Neural cell (in vitro differentiated cells): ENCODE measurements around the gene ALG13. TPM values are rescaled to one million over a fixed set of nuclear protein-coding genes. Genes with fewer than 3 reads are reported as not detected.
"Not testable (repeated sequence)": the region's sequence is repeated elsewhere in the genome, so short reads cannot be mapped to it uniquely, and the experiment has no call there.

Experiments
- H2AFZ ChIP-seq: fragments of 200-600, 300-800 bp; sonication (generic), shearing (Covaris generic); 2 replicates; pipeline ENCODE4 v1.6.0; 2014; ENCODE audit warnings: low read depth, mild to moderate bottlenecking, antibody characterized with exemption, low read length, moderate library complexity
- H3F3A ChIP-seq: fragments of 200-600 bp; shearing (Covaris generic); 2 replicates; pipeline ENCODE4 v1.6.1; 2016; ENCODE audit warnings: mild to moderate bottlenecking, moderate library complexity, mixed read lengths, antibody characterized with exemption, low read length; ENCODE audit not compliant: insufficient read depth, poor library complexity, severe bottlenecking
- H3K27ac ChIP-seq: fragments of 200-600, 300-800 bp; sonication (generic), shearing (Covaris generic); 2 replicates; pipeline ENCODE4 v1.5.1; 2014; ENCODE audit warnings: mild to moderate bottlenecking, low read length, moderate library complexity
- H3K27me3 ChIP-seq: fragments of 300-800, 200-600 bp; sonication (generic), shearing (Covaris generic); 2 replicates; pipeline ENCODE4 v1.6.0; 2014; ENCODE audit warnings: mild to moderate bottlenecking, low read depth, low read length, moderate library complexity; ENCODE audit not compliant: insufficient read depth
- H3K36me3 ChIP-seq: fragments of 300-800, 200-600 bp; sonication (generic), shearing (Covaris generic); 2 replicates; pipeline ENCODE4 v1.5.1; 2014; ENCODE audit warnings: mild to moderate bottlenecking, antibody characterized with exemption, low read length, moderate library complexity; ENCODE audit not compliant: insufficient read depth
- H3K4me2 ChIP-seq: fragments of 300-800, 200-600 bp; sonication (generic), shearing (Covaris generic); 2 replicates; pipeline ENCODE4 v1.6.0; 2014; ENCODE audit warnings: mild to moderate bottlenecking, low read length
- H3K4me3 ChIP-seq: fragments of 300-800, 200-600 bp; sonication (generic), shearing (Covaris generic); 2 replicates; pipeline ENCODE4 v1.5.1; 2014; ENCODE audit warnings: mild to moderate bottlenecking, low read length, moderate library complexity
- H3K79me2 ChIP-seq: fragments of 200-600 bp; shearing (Covaris generic); replicated peaks from 2 replicates; pipeline ENCODE4 v1.6.0; 2014; ENCODE audit warnings: mild to moderate bottlenecking, low read length, moderate library complexity; ENCODE audit not compliant: insufficient read depth
- H3K9ac ChIP-seq: fragments of 300-800, 200-600 bp; sonication (generic), shearing (Covaris generic); 2 replicates; pipeline ENCODE4 v1.6.1; 2016; ENCODE audit warnings: mild to moderate bottlenecking, low read length, mixed read lengths
- H3K9me2 ChIP-seq: fragments of 200-600 bp; shearing (Covaris generic); 2 replicates; pipeline ENCODE4 v1.6.1; 2016; ENCODE audit warnings: mild to moderate bottlenecking, low read length, mixed read lengths; ENCODE audit not compliant: insufficient read depth
- H3K9me3 ChIP-seq: fragments of 200-600, 300-800 bp; sonication (generic), shearing (Covaris generic); 2 replicates; pipeline ENCODE4 v1.6.1; 2016; ENCODE audit warnings: mild to moderate bottlenecking, mixed run types, low read length, moderate library complexity, mixed read lengths
- H4K20me1 ChIP-seq: fragments of 200-600 bp; shearing (Covaris generic); 2 replicates; pipeline ENCODE4 v1.6.1; 2016; ENCODE audit warnings: mild to moderate bottlenecking, mixed run types; ENCODE audit not compliant: insufficient read depth
- EP300 ChIP-seq: fragments of 450-650 bp; conservative IDR thresholded peaks from 2 replicates; pipeline ENCODE4 v1.6.1; 2014; ENCODE audit warnings: antibody characterized with exemption, mild to moderate bottlenecking, moderate library complexity; ENCODE audit not compliant: poor library complexity, severe bottlenecking
- EZH2 ChIP-seq: fragments of 200-600, 300-800 bp; shearing (Covaris generic), sonication (generic); IDR thresholded peaks from 2 replicates; pipeline ENCODE4 v1.6.1; 2014; ENCODE audit warnings: antibody characterized with exemption, low read length, borderline replicate concordance, mild to moderate bottlenecking; ENCODE audit not compliant: insufficient read depth, poor library complexity, severe bottlenecking
- MXI1 ChIP-seq: fragments of 450-650 bp; conservative IDR thresholded peaks from 2 replicates; pipeline ENCODE4 v1.6.1; 2014; ENCODE audit warnings: antibody characterized with exemption, mild to moderate bottlenecking; ENCODE audit not compliant: poor library complexity, severe bottlenecking
- POLR2AphosphoS5 ChIP-seq: IDR thresholded peaks from 2 replicates; pipeline ENCODE4 v1.6.1; 2012
- SMC3 ChIP-seq: fragments of 450-650 bp; conservative IDR thresholded peaks from 2 replicates; pipeline ENCODE4 v1.6.1; 2014; ENCODE audit warnings: antibody characterized with exemption, mild to moderate bottlenecking, moderate library complexity; ENCODE audit not compliant: poor library complexity
- TAF1 ChIP-seq: IDR thresholded peaks from 2 replicates; pipeline ENCODE4 v1.6.1; 2012; ENCODE audit warnings: low read depth
- polyA plus RNA-seq: library from polyadenylated mRNA; depleted of rRNA; stranded (reverse); fragments of >200 nt; gene quantifications from 2 replicates; pipeline ENCODE4 v1.2.3, GENCODE V29; 2014
- small RNA-seq, 3 experiments: library from RNA; depleted of rRNA; stranded (forward); fragments of <200 nt; gene quantifications; one replicate each; pipeline ENCODE3, GENCODE V24; 2012
- TF ChIP-seq, protein P1 (sequence below): IDR thresholded peaks from 2 replicates; pipeline ENCODE4 v1.6.1; 2012; ENCODE audit warnings: borderline replicate concordance

Gene ALG13
- polyA plus RNA-seq, 1 donor from 2014 or later: 57.9 TPM

DNA sequence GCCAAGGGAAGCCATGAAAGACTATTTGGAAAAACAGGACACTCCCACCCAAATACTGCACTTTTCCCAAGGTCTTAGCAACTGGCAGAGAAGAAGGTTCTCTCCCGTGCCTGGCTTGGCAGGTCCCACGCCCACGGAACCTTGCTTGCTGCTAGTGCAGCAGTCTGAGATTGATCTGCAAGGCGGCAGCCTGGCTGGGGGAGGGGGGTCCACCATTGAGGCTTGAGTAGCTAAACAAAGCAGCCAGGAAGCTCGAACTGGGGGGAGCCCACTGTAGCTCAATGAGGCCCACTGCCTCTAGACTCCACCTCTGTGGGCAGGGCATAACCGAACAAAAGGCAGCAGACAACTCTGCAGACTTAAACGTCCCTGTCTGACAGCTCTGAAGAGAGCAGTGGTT lies 103.7 kb downstream of the ALG13 start:
- no peak overlapping the region for H3K9ac ChIP-seq
- H3K27ac ChIP-seq: no peak overlapping the region
- H3K36me3 ChIP-seq: no peaks in the 10 kb centered on the region
- no peaks in the 10 kb centered on the region for H3K79me2 ChIP-seq
- TF ChIP-seq SMC3 (no peak), TAF1 (no peak), POLR2AphosphoS5 (no peak), EP300 (no peak), EZH2 (no peak), MXI1 (no peak)
- TF ChIP-seq, protein P1, sequence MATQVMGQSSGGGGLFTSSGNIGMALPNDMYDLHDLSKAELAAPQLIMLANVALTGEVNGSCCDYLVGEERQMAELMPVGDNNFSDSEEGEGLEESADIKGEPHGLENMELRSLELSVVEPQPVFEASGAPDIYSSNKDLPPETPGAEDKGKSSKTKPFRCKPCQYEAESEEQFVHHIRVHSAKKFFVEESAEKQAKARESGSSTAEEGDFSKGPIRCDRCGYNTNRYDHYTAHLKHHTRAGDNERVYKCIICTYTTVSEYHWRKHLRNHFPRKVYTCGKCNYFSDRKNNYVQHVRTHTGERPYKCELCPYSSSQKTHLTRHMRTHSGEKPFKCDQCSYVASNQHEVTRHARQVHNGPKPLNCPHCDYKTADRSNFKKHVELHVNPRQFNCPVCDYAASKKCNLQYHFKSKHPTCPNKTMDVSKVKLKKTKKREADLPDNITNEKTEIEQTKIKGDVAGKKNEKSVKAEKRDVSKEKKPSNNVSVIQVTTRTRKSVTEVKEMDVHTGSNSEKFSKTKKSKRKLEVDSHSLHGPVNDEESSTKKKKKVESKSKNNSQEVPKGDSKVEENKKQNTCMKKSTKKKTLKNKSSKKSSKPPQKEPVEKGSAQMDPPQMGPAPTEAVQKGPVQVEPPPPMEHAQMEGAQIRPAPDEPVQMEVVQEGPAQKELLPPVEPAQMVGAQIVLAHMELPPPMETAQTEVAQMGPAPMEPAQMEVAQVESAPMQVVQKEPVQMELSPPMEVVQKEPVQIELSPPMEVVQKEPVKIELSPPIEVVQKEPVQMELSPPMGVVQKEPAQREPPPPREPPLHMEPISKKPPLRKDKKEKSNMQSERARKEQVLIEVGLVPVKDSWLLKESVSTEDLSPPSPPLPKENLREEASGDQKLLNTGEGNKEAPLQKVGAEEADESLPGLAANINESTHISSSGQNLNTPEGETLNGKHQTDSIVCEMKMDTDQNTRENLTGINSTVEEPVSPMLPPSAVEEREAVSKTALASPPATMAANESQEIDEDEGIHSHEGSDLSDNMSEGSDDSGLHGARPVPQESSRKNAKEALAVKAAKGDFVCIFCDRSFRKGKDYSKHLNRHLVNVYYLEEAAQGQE: no peak
- no peak overlapping the region for H2AFZ ChIP-seq
- no peak overlapping the region for H3K4me3 ChIP-seq
- no peaks in the 10 kb centered on the region for H3F3A ChIP-seq
- H3K9me2 ChIP-seq: no peaks in the 10 kb centered on the region
- H3K9me3 ChIP-seq: no peaks in the 10 kb centered on the region
- H3K27me3 ChIP-seq: no peaks in the 10 kb centered on the region
- H4K20me1 ChIP-seq: no peaks in the 10 kb centered on the region
- no peak overlapping the region for H3K4me2 ChIP-seq

DNA sequence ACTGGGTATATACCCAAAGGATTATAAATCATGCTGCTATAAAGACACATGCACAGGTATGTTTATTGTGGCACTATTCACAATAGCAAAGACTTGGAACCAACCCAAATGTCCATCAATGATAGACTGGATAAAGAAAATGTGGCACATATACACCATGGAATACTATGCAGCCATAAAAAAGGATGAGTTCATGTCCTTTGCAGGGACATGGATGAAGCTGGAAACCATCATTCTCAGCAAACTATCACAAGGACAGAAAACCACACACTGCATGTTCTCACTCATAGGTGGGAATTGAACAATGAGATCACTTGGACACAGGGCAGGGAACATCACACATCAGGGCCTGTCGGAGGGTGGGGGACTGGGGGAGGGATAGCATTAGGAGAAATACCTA lies 109.1 kb downstream of the ALG13 start:
- not testable (repeated sequence) for H4K20me1 ChIP-seq, H3K9me3 ChIP-seq, H3K4me3 ChIP-seq

More for the DNA sequence above, 109.1 kb downstream of the ALG13 start:
- H3K36me3 ChIP-seq, H3K9me2 ChIP-seq, H3K27ac ChIP-seq, H3F3A ChIP-seq, H3K4me2 ChIP-seq, H3K27me3 ChIP-seq, H3K79me2 ChIP-seq, H3K9ac ChIP-seq, H2AFZ ChIP-seq: not testable (repeated sequence)

Small RNA genes within 50 kb of the gene (small RNA-seq; reads per million reads assigned to genes)
- 4.4 to 6.5 (median 4.6) reads per million in 3 experiments for gene RNA5SP512

Other genes starting within 250 kb of the ALG13 start
- gene SERTM2, start 169.5 kb upstream of the ALG13 start, polyA plus RNA-seq: not detected in 2 replicates
- 0.44 TPM in 1 of 2 replicates, not detected in the other for gene TRPC5OS, start 195.0 kb downstream of the ALG13 start, polyA plus RNA-seq